Activated T-helper 1 cell treated with Interleukin-2 at 50 U/mL for 16 hours (primary cell): ENCODE measurements around the gene SMAD1.

ENCODE experiments used
- DNase-seq: peaks from one replicate; pipeline ENCODE4 v3.0.0-alpha.2; 2020; ENCODE audit warnings: low read depth

Gene SMAD1

DNA sequence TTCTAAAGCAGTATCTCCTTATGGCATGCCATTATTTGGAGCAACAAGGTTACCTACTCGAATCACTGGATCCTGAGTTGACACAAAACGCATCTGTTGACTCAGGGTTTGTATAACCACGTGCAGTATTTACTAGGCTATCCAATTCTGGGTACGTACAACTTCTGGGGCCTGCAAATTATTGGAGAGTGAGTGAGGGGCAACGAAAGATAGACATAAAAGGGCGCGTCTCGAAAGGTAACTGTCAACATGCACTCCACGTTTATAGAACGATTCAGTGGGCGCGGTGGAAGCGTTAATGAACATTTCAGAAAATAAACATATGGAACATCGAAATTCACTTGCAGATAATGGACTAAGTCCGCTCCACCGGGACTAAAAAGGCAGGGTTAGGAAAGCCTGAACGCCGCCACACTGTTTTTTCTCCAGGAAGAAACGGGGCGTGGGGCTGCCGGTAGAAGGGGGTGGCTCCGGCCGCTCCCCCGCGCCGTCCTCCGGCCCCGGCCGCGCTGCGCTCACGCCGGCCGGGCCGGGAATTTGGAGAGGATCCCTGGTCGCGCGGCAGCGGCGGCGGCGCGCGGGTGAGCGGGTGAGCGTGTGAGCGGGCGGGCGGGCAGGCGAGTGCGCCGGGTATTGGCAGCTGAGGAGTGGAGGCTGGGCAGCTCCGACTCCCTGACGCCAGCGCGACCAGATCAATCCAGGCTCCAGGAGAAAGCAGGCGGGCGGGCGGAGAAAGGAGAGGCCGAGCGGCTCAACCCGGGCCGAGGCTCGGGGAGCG, at the start of gene SMAD1:
SMAD1 (plus strand) TSS at position 690 of the 778 bp plus-strand sequence. CDS start 32,761 bp downstream, outside the sequence.
- DNase-seq, result no peak

DNA sequence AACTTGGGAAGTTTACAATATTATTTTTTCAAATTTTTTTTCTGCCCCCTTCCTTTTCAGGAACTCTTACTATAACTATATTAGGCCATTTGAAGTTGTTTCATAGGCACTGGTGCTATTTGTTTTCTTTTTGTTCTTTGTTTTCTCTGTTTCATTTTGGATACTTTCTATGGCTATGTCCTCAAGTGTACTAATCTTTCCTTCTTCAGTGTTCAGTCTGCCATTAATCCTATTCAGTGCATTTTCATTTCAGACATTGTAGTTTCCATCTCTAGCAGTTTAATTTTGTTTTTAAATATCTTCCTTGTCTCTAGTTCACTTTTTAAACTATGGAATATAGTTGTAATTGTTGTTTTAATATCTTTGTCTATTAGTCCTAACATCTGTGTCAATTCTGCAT, 48.0 kb upstream of the SMAD1 start:
- DNase-seq, result no peak

DNA sequence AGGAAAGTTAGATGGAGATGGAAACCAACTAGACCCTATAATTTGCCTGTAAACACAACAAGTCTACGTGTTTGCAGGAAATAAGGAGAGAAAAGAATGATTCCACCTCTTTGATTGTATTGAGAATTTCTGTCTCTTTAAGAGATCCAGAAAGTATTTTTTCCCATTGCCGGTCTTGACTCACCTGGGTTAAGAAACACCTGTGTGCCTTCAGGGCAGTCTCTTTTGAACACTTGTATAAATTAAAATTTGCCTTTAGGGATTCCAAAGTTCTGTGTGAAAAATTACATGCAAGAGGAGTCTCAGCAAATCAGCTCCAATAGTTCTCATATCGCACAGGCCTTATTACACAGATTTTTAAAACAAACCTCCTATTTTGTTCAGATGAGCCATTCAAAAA, 46.0 kb upstream of the SMAD1 start:
- DNase-seq, result no peak

DNA sequence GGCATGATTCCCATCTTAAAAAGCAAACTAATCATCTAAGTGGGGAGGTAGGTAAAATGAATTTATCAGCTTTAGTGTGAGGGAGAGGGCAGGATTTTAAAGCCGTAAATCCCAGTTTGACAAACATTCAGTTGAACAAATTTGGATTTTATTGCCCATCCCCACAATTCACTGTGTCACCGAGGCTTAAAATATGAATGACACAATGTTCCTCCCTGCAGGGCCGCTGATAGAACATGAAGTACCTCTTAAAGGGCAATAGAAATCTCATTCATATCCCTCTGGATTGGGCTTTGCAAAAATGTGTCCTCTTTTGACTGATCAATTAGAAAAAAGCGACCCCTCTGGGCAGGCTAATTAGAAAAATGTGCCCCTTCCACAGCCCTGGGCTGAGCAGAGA, 45.5 kb upstream of the SMAD1 start:
- DNase-seq, result no peak

DNA sequence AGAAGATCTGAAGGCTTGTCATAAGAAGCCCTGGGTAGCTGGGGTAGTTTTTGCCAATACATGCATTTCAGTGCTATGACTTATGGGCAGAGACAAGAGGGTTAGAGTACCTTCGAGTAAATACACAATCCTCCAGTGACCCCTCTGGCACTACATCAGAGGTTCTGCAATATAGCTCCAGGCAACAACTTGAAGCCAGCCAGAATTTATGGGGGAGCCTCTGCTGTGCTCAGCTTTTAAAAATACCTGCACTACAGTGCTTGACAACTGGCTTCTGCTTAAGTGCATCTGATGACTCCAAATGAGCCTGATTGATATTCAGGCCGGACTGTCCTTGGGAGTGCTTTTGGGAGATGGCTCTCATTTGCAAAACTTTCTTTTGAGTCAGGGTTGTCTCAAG, 44.9 kb upstream of the SMAD1 start:
- no peak for DNase-seq

DNA sequence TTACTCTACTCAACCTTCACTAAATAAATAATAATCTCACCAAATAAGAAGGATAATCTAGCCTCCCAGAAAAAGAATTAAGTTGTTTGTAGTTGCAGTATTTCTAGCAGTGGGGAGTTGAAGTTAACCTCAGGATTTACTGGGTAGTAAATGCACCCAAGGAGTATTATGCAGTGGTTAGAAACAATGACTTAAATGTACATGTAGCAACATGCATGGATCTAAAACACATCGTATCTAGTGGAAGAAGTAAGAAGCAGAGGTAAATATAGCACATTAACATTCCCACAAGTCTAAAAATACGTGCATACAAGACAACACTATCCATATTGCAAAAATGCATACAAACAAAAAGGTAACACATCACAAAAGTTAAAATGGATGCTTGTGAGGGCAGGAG, 44.2 kb upstream of the SMAD1 start:
- DNase-seq, result no peak

DNA sequence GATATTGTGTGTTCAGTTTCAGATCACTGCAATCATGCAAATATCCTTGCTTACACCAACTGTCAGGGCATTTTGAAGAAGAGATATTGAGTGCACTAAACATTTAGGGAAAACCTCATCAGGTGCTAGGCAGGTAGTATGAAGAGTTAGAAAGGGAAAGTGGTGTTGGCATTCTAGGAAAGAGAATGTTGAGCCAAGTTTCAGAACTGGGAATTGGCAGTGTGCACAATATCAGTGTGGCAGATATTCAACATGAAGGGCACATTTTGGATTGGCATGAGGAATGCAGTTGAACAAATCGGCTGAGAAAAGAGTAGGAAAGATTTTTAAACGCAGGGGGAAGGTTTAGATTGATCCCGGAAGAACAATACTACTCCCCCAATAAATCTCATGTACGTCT, 43.4 kb upstream of the SMAD1 start:
- no peak for DNase-seq

DNA sequence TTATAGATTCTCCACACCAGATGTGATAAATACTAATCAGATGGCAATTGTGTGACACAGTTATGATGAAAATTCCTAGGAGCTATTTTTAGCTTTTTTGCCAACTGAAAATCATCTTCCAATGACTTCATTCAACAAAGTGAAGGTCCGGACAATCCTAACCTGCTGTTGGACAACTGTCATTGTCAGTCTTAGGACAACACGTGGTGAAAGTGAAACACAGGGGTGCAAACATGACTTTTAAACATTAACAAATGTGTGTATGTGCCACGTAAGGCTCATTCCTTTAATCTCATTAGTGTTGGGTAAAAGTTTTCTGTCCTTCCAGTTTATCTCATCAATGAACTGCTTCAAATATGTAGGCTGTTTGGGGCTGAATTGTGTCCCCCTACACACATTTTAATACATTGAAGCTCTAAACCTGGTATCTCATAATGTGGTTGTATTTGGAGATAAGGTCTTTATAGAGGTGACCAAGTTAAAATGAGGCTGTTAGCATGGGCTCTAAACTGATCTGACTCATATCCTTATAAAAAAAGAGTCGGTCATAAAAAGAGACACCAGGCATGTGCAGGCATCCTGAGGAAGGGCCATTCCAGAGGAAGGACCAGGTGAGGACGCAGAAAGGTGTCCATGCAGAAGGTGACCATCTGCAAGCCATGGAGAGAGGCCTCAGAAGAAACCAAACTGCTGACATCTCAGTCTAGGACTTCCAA, 41.2 kb upstream of the SMAD1 start:
- DNase-seq, result no peak

DNA sequence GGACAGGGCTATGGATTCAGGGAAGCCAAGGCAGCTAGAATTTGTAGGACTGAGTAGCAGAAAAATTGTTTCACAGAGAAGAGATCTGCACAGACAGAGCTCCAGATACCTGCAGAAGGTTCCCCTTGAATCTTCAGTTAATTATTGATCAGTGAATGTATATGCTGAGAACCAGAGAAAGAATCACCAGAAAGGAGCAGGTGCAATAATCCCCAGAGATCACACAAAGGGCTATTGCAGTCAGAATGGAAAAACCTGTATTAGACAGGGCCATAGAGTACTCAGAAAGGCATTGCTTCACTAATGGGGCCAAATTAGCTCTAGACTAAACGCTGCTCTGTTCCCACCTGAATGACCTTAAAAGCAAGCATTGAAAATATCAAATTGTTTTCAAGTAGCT, 35.5 kb upstream of the SMAD1 start:
- no peak for DNase-seq

DNA sequence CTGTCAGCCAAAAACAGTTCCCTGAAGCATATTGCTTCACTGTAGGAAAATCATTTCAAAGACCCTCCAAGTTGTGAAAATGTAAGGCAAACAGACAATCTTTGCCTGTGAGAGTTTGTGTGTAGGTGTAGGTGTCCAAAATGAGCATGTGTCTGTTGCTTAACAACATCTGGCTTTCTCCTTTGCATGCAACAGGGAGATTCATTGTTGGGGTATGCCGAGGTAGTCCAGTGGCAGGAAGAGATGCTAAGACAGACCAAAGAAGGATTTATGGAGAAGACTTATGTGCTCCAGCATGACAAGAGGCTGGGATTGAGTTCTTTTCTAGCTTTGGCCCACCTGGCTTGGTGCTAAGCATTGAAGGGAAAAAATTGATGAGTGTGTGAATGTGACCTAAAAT, 29.8 kb upstream of the SMAD1 start:
- no peak for DNase-seq

DNA sequence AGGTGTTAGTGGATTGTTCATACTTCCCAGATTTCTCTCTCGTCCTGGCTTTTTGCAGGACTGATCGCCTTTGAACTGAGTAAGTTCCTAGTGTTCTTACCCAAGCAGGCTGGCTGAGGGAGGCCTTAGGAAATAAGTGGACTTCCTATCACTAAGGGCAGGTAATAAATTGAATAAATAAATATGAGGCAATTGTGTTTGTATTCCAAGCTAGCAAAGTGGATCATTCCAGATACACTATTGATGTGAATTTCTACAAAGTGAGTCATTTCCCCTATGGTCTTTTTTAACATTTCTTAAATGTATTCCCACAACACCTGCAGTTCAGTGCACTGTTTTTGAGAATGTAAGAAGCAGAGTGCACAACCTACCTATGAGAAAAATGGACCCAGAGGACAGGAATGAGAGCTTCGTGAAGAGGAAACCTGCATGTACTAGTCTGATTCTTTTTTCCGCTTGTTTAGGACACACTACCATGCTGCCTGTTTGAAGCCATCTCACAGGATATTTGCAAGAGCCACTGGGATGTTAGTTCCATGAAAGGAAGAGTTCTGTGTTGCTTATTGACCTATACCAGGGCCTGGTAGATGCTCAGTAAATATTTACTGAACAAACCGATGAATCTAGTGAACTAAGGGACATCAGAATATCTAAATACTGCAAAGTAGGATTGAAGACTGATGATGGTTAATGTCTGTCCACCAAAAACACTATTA, 29.0 kb upstream of the SMAD1 start:
- DNase-seq, result no peak

DNA sequence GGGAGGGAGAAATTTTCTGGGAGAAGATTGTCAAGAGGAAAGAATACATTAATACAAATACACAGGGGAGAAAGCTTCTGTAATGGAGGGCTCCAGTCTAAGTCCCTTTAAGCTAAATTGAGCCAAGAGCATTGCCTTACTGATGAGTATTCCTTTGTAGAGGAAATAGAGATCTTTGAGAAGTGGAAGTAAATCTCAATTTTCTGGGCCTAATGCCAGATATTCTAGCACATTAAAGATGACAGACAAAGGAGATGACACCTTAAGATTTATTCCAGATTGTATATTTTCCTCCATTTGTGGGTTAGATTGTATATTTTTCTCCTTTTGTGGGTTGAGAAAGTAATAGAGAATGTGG, 28.5 kb upstream of the SMAD1 start:
- no peak for DNase-seq

DNA sequence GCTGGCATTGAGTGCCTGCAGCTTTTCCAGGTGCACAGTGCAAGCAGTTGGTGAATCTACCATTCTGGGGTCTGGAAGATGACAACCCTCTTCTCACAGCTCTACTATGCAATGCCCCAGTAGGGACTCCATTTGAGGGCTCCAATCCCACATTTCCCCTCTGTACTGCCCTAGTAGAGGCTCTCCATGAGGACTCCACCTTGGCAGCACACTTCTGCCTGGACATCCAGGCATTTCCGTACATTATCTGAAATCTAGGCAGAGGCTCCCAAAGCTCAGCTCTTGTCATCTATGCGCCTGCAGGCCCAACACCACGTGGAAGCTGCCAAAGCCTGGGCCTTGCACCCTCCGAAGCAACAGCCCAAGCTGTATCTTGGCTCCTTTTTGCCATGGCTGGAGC, 8.4 kb upstream of the SMAD1 start:
- no peak for DNase-seq

DNA sequence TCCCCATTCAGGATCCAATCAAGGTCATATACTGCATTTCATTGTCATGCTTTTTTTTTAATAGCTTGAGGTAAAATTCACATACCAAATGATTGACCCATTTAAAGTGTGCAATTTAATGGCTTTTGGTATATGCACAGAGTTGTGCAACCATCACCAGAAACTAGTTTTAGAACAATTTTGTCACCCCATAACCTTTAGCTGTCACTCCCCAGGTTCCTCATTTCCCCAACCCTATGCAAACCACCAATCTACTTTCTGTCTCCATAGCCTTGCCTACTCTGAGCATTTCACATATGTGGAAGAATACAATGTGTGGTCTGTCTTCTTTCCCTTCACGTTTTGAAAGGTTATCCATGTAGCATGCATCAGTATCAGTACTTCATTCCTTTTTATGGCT, 1.4 kb upstream of the SMAD1 start:
- DNase-seq, result no peak

DNA sequence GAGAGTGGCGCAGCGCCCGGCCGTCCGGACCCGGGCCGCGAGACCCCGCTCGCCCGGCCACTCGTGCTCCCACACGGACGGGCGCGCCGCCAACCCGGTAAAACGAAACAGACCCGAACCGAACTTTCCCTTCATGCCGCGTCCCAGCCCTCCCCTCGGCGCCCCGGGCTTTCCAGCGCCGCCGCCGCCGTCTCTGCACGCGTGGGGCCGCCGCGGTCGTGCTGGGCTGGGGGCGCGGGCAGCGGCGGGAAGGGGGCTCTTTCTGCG, 222 bp downstream of the SMAD1 start:
- no peak for DNase-seq

DNA sequence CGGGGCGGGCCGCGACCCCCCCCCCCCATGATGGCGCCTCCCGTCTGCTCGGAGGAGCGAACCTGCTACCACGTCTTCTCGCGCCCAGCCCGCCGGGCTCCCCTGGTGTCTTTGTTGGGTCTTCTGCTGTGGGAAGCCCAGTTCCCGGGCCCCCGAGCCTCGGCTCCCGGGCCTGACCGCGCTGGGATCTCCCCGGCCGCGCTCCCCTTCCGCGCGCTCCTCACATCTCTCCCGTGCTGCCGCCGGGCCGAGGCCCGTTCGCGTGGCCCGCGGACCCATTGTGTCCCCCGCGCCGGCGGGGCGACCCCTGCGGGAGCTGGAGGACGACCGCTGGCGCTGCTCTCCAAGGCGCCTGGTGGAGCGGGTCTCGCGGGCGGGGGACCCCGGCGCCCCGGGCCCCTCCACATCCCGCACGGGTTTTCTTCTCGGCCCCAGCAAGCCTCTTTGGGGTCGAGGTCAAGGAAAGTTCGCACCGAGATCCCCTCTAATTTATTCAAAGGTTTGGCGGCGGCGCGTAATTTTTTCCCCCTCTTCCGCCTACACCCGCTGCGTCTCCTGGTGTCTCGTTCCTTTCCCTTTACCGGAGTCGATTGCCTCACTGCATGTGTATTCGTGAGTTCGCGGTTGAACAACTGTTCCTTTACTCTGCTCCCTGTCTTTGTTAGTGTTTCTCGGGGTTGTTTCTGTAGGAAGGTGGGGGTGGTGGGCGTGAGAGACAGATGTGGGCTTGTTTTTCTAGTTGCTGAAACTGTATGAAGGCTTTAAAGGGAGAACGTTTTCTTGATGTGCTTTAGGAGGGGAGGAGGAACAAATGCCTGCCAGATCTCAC, 770 bp downstream of the SMAD1 start:
- no peak for DNase-seq

DNA sequence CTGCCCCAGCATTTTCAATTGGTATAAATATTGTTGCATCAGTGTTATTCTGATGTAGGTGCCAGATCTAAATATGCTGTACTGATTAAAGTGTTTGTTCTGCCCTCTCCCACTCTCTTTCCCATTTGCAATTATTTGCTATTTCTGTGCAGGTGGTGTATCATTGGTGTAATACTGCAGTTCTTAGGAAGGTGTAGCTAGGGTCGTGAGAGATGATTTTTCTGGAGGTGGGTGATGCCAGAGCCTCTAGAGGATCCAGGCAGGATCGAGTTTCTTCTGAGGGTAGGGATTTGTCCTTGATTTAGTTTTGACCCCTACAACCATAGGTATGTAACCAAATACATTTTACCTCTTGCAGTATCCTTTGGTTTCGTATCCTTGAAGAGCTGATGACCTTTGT, 1.9 kb downstream of the SMAD1 start:
- no peak for DNase-seq

DNA sequence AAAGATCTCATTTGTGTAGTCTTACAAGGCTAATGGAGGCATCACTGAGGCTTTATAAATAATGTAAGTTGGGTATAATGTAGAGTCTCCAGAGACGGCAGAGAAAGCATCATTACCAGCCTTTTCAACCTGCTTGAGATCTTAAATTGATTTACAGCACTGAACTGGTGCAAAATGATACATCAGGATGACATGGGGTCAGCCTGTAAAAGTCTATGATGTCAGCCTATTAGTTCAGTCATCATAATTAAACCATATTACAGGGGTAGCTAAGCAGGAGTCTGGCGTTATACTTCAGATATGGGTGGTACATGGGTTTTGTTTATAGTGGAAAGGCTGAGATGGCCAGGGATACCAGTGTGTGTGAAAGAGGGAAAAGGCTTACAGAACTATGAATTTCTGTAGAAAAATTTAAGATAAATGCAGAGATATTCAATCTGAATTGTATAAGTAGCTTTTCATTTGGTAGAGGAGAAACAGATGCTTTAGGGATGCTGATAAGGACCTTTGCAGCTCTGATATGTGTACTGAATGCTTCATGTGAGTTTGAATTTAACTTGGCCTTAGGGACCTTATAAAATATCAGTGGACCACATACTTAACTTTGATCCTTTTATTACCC, 2.7 kb downstream of the SMAD1 start:
- no peak for DNase-seq

DNA sequence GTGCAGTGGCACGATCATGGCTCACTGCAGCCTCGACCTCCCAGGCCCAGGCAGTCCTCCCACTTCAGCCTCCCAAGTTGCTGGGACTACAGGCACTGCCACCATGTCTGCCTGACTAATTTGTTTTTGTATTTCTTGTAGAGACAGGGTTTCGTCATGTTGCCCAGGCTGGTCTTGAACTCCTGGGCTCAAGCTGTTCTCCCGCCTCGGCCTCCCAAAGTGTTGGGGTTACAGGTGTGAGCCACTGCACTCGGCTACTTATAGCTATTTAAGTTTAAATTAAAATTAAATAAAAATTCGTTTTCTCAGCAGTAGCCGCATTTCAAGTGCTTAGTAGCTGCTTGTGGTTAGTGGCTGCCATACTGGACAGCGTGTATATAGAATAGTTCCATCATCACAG, 3.5 kb downstream of the SMAD1 start:
- DNase-seq, result no peak

DNA sequence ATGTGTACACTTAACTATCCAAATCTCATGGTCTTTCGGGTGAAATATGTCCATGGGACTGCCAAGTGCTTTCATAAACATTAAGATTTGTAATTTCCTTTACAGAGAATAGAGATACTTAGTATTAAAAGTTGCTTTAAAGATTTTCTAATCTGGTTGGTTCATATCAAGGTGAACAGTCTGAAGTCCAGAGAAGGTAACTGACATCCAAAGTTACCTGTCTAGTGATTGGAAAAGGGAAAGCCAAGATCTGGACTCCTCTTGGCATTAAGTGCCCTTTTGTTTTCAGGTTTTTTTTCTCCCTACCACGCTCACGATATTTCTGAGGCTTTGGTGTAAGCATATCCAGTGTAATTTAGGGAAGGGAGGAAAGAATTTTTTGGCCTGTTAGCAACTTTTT, 5.0 kb downstream of the SMAD1 start:
- no peak for DNase-seq

DNA sequence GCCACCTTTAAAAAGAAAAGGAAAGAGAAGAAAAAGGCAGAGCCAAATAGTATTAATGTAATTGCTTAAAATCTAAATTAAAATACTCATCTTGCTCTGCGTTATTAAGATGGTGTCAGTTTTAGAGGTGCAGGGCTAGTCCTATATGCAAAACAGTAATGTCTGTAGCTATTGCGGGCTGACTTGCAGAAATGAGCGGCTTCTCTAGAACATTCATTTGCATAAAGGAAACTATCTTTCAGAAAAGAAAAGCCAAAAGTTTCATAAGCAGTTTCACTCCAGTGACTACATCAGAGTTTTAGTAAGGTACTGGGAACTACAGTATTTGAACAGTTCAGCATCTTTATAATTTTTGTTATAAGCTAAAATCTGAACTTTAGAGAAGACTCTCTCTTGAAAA, 6.0 kb downstream of the SMAD1 start:
- no peak for DNase-seq

DNA sequence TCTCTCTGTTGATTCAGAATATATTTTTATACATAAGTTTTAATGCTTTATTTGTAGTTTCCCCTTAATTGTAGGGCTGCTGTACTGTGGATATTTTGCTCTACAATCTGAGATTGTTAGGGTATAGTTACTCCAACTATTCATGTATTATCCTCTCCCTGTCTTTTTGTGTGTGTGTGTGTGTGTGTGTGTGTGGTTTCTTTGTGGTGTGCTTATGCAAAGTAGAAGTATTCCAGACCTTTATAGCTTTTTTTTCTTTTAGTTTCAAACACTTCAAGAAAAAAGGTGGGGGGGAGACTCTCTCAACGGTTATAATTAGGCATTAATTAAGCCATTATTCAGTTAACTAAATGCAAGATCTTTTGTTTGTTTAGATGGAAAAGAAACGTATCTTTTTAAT, 6.7 kb downstream of the SMAD1 start:
- no peak for DNase-seq
